ENCODE results near the gene MEIS1. TPM values are rescaled to one million over a fixed set of nuclear protein-coding genes. Genes with fewer than 3 reads are reported as not detected.

Gene MEIS1
- total RNA-seq, 1 experiment from 2014 or later: 4.1 TPM

DNA sequence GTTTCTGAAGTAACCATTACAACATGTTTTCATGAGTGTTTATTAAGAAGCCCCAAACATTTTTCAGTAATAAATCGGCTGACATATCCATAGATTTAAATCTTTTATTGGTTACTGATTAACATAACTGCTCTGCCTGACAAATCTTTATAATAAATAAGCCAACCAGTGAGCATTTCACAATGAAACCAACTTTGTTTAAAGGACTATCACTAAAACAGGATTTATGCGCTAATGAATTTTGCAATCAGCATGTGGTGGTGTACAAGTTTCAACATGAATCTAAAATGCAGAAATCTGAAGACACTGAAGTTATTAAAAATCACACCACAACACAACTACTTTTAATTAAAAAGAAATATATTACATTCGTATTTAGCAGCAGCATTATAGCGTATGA lies 166.7 kb downstream of the MEIS1 start:
- ChIA-PET POLR2A (ENCODE audit: unreplicated experiment) (no interaction called here), CTCF (no interaction called here)
- Histone ChIP-seq H3K4me1 (ENCODE audit: insufficient read depth, low read length) (no peaks in the 10 kb centered on the region), H3K79me2 (ENCODE audit: low read length) (no peaks in the 10 kb centered on the region), H3K9me2 (replicated peaks; ENCODE audit: low read length) (no peaks in the 10 kb centered on the region), H3K27ac (ENCODE audit: low read length) (no peak overlapping the region), H2AFZ (ENCODE audit: low read length) (no peak overlapping the region), H3F3A (ENCODE audit: low read length, unreplicated experiment) (no peaks in the 10 kb centered on the region), H3K36me3 (ENCODE audit: low read depth, low read length) (no peaks in the 10 kb centered on the region), H3K4me3 (ENCODE audit: low read length) (no peak overlapping the region), H4K20me1 (ENCODE audit: low read length) (no peaks in the 10 kb centered on the region), H3K27me3 (ENCODE audit: low read length) (peaks cover 59% of the 10 kb centered on the region), H3K4me2 (ENCODE audit: low read length) (no peak overlapping the region), H3K9ac (ENCODE audit: low read length) (no peak overlapping the region), H3K9me3 (ENCODE audit: low read length) (no peaks in the 10 kb centered on the region)
- DNase-seq (no peak), ATAC-seq (no peak)
- intact Hi-C loops (cut with micrococcal nuclease): no loop called here
- TF ChIP-seq EZH2 (IDR thresholded peaks at IDR 0.05; ENCODE audit: low read length, unreplicated experiment) (no peak), EZH2phosphoT487 (IDR thresholded peaks at IDR 0.05; ENCODE audit: borderline replicate concordance, low read length) (no peak)
- TF ChIP-seq, protein P1, sequence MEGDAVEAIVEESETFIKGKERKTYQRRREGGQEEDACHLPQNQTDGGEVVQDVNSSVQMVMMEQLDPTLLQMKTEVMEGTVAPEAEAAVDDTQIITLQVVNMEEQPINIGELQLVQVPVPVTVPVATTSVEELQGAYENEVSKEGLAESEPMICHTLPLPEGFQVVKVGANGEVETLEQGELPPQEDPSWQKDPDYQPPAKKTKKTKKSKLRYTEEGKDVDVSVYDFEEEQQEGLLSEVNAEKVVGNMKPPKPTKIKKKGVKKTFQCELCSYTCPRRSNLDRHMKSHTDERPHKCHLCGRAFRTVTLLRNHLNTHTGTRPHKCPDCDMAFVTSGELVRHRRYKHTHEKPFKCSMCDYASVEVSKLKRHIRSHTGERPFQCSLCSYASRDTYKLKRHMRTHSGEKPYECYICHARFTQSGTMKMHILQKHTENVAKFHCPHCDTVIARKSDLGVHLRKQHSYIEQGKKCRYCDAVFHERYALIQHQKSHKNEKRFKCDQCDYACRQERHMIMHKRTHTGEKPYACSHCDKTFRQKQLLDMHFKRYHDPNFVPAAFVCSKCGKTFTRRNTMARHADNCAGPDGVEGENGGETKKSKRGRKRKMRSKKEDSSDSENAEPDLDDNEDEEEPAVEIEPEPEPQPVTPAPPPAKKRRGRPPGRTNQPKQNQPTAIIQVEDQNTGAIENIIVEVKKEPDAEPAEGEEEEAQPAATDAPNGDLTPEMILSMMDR (conservative IDR thresholded peaks at IDR 0.05; ENCODE audit: low read depth, low read length): no peak
- no TSS peak for BruUV-seq (replicated peaks)

GRCh38 chr2:66602341-66602740 lies 167.4 kb downstream of the MEIS1 start:
- Histone ChIP-seq H4K20me1 (ENCODE audit: low read length) (no peaks in the 10 kb centered on the region), H3F3A (ENCODE audit: low read length, unreplicated experiment) (no peaks in the 10 kb centered on the region), H3K9me2 (replicated peaks; ENCODE audit: low read length) (no peaks in the 10 kb centered on the region), H3K27me3 (ENCODE audit: low read length) (peaks cover 59% of the 10 kb centered on the region), H3K9ac (ENCODE audit: low read length) (no peak overlapping the region), H2AFZ (ENCODE audit: low read length) (no peak overlapping the region), H3K4me1 (ENCODE audit: insufficient read depth, low read length) (no peaks in the 10 kb centered on the region), H3K4me2 (ENCODE audit: low read length) (no peak overlapping the region), H3K79me2 (ENCODE audit: low read length) (no peaks in the 10 kb centered on the region), H3K36me3 (ENCODE audit: low read depth, low read length) (no peaks in the 10 kb centered on the region), H3K4me3 (ENCODE audit: low read length) (no peak overlapping the region), H3K27ac (ENCODE audit: low read length) (no peak overlapping the region), H3K9me3 (ENCODE audit: low read length) (no peaks in the 10 kb centered on the region)
- ChIA-PET CTCF (no interaction called here), POLR2A (ENCODE audit: unreplicated experiment) (no interaction called here)
- no peak for ATAC-seq
- no peak for DNase-seq
- TF ChIP-seq EZH2phosphoT487 (IDR thresholded peaks at IDR 0.05; ENCODE audit: borderline replicate concordance, low read length) (no peak), EZH2 (IDR thresholded peaks at IDR 0.05; ENCODE audit: low read length, unreplicated experiment) (no peak)
- TF ChIP-seq, protein P1 (conservative IDR thresholded peaks at IDR 0.05; ENCODE audit: low read depth, low read length): no peak
- intact Hi-C loops (cut with micrococcal nuclease): no loop called here
- BruUV-seq (replicated peaks): no TSS peak

DNA sequence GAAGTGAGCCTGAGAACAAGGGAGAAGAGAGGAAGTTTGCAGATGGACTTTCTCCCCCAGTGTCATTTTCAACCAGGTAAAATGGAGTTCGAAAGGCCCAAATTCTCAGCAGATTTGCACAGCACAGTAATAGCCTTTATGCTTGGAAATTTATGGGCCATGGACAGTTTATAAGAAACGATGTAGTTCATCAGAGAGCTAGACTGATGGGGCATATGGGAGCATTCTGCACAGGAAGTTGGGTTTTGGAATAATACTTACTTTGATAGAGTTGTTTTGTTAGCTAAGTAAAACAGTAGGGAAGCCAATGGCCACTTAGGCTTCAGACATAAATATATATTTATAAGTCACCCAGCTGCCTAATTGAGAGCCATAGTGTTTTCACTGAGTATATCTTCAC lies 169.4 kb downstream of the MEIS1 start:
- TF ChIP-seq, protein P1 (conservative IDR thresholded peaks at IDR 0.05; ENCODE audit: low read depth, low read length): no peak
- no peak for TF ChIP-seq EZH2phosphoT487 (IDR thresholded peaks at IDR 0.05; ENCODE audit: borderline replicate concordance, low read length)
- no peak for TF ChIP-seq EZH2 (IDR thresholded peaks at IDR 0.05; ENCODE audit: low read length, unreplicated experiment)
- Histone ChIP-seq H3K27me3 (ENCODE audit: low read length) (peaks cover 52% of the 10 kb centered on the region), H2AFZ (ENCODE audit: low read length) (no peak overlapping the region), H3K9me2 (replicated peaks; ENCODE audit: low read length) (no peaks in the 10 kb centered on the region), H3K9ac (ENCODE audit: low read length) (no peak overlapping the region), H3K36me3 (ENCODE audit: low read depth, low read length) (no peaks in the 10 kb centered on the region), H3K27ac (ENCODE audit: low read length) (no peak overlapping the region), H3K9me3 (ENCODE audit: low read length) (no peaks in the 10 kb centered on the region), H3K79me2 (ENCODE audit: low read length) (no peaks in the 10 kb centered on the region), H3F3A (ENCODE audit: low read length, unreplicated experiment) (no peaks in the 10 kb centered on the region), H3K4me3 (ENCODE audit: low read length) (no peak overlapping the region), H3K4me2 (ENCODE audit: low read length) (no peak overlapping the region), H4K20me1 (ENCODE audit: low read length) (no peaks in the 10 kb centered on the region), H3K4me1 (ENCODE audit: insufficient read depth, low read length) (no peaks in the 10 kb centered on the region)
- intact Hi-C loops (cut with micrococcal nuclease): no loop called here
- POLR2A ChIA-PET (ENCODE audit: unreplicated experiment): no interaction called here
- ATAC-seq: no peak
- CTCF ChIA-PET: no interaction called here
- no TSS peak for BruUV-seq (replicated peaks)
- DNase-seq: no peak
